Adipocyte (in vitro differentiated cells): ENCODE data around the gene PLD1.
A peak's percentile ranks its signal among the peaks of the same experiment; 100 is the strongest.
"Not testable (repeated sequence)": the region's sequence is repeated elsewhere in the genome, so short reads cannot be mapped to it uniquely, and the experiment has no call there.

Experiments
- DNase-seq: peaks from one replicate; pipeline ENCODE4 v3.0.0-alpha.2; 2015; ENCODE audit warnings: low read depth
- H3K27me3 ChIP-seq: replicated peaks from 2 replicates; pipeline ENCODE4 v1.7.0; 2013; ENCODE audit warnings: mild to moderate bottlenecking, low read length, moderate library complexity; ENCODE audit not compliant: control insufficient read depth, insufficient read depth
- H3K36me3 ChIP-seq: 2 replicates; pipeline ENCODE4 v1.7.0; 2013; ENCODE audit warnings: low read length, mild to moderate bottlenecking, moderate library complexity; ENCODE audit not compliant: control insufficient read depth, insufficient read depth, severe bottlenecking
- H3K4me1 ChIP-seq: 2 replicates; pipeline ENCODE4 v1.7.0; 2013; ENCODE audit warnings: mild to moderate bottlenecking, low read length, moderate library complexity; ENCODE audit not compliant: control insufficient read depth, insufficient read depth
- H3K4me3 ChIP-seq: 2 replicates; pipeline ENCODE4 v1.7.0; 2013; ENCODE audit warnings: mild to moderate bottlenecking, low read length, moderate library complexity
- H3K9ac ChIP-seq: 2 replicates; pipeline ENCODE4 v1.7.0; 2013; ENCODE audit warnings: mild to moderate bottlenecking, low read length, moderate library complexity
- H3K9me3 ChIP-seq: 2 replicates; pipeline ENCODE4 v1.7.0; 2013; ENCODE audit warnings: mild to moderate bottlenecking, low read length, moderate library complexity; ENCODE audit not compliant: control insufficient read depth

PLD1 gene

DNA sequence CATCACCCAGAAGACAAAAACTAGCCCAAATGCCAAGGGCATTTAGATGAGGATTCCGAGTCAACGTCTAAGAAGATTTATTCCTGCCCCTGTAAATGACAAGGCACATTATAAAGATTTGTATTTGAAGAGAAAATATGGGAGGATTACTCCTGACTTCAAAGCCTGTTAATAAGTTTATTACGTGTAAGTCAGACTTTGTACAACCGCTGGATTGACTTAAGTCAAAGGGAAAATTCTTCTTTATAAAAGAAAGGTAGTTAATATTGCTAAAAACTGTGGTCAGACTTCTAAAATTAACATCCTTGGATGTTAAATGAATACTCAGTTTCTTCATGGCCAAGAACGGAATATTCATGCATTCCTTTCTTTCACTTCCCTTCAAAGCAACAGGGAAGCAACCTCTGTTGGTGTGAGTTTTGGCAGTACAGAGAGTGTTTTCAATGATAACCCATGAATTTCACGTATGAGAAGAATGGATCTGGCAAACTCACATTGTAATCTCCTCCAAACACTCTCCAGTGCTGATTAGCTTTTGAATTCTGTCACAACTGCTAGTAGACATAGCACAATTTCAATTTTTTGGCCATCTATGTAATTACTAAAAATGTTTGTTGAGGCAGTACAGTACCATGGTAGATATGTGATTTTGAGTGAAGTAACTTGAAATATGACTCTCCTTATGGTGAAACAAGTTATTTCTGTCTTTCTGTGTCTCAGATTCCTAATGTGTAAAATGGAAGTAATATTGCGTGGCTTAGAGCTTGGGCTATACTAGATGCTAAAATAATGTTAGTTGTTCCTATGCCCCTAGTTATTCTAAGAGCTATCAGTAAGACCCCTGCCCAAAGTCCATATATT lies 62.0 kb downstream of the PLD1 start:
- peak; percentile 75 for DNase-seq
- no peak overlapping the region for H3K9ac ChIP-seq
- H3K4me1 ChIP-seq = peaks cover 28% of the 10 kb centered on the region
- no peaks in the 10 kb centered on the region for H3K9me3 ChIP-seq
- no peak overlapping the region for H3K4me3 ChIP-seq
- H3K27me3 ChIP-seq = no peaks in the 10 kb centered on the region
- H3K36me3 ChIP-seq = no peaks in the 10 kb centered on the region

DNA sequence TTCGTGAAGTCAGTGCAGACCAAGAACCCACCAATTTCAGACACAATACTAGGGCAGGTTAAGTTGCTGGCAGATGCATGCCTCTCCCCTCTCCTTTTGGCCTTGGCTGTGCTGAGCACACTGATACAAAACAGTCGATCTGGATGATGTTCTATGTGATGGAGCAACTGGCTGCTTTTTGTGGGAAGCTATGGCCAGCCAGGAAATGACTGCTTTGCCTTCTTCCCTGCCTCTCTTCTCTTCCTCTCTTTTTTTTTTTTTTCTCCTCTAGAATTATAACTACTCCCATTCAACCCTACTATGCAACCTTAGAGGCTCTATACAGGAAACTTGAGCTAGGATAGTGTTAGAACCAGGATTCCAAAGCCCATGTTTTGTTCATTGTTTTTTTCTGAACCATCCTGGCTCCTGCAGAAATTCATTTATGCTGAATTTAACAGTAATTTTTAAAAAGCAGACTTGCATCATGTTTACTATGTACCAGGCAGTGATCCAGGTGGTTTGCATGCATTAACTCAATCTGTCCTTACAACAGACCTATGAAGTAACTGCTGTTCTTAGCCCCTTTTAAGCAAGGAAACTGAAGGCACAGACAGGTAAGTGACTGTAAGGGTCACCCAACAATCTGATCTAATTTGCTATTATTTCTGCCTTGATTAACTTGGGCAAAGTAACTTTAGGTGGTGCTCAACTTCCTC lies 62.9 kb downstream of the PLD1 start:
- Histone ChIP-seq H3K36me3 (no peaks in the 10 kb centered on the region), H3K27me3 (no peaks in the 10 kb centered on the region), H3K9ac (no peak overlapping the region), H3K9me3 (no peaks in the 10 kb centered on the region), H3K4me1 (peaks cover 24% of the 10 kb centered on the region), H3K4me3 (no peak overlapping the region)
- peak; percentile 55 for DNase-seq

DNA sequence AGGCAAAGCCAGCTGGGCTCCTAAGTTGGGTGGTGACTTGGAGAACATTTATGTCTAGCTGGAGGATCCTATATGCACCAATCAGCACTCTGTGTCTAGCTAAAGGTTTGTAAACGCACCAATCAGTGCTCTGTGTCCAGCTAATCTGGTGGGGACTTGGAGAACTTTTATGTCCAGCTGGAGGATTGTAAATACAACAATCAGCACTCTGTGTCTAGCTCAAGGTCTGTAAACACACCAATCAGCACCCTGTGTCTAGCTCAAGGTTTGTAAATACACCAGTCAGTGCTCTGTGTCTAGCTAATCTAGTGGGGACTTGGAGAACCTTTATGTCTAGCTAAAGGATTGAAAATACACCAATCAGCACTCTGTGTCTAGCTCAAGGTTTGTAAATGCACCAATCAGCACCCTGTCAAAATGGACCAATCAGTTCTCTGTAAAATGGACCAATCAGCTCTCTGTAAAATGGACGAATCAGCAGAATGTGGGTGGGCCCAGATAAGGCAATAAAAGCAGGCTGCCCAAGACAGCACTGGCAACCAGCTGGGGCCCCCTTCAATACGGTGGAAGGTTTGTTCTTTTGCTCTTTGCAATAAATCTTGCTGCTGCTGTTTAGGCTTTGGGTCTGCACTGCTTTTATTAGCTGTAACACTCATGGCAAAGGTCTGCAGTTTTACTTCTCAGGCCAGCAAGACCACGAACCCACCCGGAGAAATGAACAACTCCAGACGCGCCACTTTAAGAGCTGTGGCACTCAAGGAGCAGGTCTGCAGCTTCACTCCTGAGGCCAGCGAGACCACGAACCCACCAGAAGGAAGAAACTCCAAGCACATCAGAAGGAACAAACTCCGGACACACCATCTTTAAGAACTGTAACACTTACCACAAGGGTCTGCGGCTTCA lies 63.7 kb downstream of the PLD1 start:
- H3K9ac ChIP-seq, H3K9me3 ChIP-seq, H3K27me3 ChIP-seq, DNase-seq, H3K4me3 ChIP-seq, H3K36me3 ChIP-seq: not testable (repeated sequence)
- H3K4me1 ChIP-seq = peaks cover 24% of the 10 kb centered on the region

DNA sequence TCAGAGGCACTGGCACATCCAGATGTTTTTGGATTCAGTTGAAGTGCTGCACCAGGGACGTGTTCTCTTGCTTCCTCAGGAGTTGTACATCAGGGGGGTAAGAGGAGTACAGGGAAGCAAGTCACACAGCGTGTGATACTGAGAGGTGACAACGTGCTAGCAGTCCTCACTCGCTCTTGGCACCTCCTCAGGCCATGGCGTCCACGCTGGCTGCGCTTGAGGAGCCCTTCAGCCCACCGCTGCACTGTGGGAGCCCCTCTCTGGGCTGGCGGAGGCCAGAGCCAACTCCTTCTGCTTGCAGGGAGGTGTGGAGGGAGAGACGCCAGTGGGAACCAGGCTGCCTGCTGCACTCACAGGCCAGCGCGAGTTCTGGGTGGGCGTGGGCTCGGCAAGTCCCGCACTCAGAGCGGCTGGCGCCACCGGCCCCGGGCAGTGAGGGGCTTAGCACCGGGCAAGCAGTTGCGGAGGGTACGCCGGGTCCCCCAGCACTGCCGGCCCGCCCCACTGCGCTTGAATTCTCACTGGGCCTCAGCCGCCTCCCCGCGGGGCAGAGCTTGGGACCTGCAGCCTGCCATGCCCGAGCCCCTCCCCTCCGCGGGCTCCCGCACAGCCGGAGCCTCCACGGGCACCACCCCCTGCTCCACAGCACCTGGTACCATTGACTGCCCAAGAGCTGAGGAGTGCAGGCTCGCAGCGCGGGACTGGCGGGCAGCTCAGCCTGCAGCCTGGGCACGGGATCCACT lies 64.5 kb downstream of the PLD1 start:
- no peak for DNase-seq
- Histone ChIP-seq H3K4me1 (peaks cover 24% of the 10 kb centered on the region), H3K9me3 (no peaks in the 10 kb centered on the region), H3K9ac (no peak overlapping the region), H3K4me3 (no peak overlapping the region), H3K36me3 (no peaks in the 10 kb centered on the region), H3K27me3 (no peaks in the 10 kb centered on the region)

DNA sequence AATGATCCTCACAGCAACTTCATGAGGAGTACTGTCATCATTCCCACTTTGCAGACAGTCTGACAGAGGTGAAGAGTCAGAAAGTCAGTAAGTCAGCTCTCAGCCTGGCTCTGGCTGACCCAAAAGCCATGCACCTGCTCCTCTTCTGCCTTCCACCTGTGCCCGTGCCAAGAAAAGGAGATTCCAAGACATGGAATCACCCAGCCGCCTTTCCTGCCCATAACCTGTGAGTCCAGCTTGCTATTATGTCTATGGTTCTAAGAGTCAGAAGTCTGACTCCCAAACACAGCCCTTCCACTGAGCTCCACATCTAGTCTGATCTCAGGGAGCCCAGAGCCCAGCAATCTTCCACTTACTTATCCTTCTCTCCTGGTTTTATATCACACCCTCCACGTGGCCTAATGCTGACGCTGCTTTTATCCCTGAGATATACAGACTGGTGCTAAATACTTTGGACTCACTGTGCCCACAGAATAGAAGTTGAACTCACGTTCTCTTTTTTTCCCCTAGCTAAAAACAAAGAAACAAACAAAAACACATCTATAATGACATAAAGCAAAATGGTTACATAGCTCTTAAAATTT lies 66.0 kb downstream of the PLD1 start:
- no peak for DNase-seq
- H3K4me3 ChIP-seq = no peak overlapping the region
- H3K36me3 ChIP-seq = no peaks in the 10 kb centered on the region
- no peaks in the 10 kb centered on the region for H3K27me3 ChIP-seq
- H3K9ac ChIP-seq = no peak overlapping the region
- peaks cover 24% of the 10 kb centered on the region for H3K4me1 ChIP-seq
- H3K9me3 ChIP-seq = no peaks in the 10 kb centered on the region

DNA sequence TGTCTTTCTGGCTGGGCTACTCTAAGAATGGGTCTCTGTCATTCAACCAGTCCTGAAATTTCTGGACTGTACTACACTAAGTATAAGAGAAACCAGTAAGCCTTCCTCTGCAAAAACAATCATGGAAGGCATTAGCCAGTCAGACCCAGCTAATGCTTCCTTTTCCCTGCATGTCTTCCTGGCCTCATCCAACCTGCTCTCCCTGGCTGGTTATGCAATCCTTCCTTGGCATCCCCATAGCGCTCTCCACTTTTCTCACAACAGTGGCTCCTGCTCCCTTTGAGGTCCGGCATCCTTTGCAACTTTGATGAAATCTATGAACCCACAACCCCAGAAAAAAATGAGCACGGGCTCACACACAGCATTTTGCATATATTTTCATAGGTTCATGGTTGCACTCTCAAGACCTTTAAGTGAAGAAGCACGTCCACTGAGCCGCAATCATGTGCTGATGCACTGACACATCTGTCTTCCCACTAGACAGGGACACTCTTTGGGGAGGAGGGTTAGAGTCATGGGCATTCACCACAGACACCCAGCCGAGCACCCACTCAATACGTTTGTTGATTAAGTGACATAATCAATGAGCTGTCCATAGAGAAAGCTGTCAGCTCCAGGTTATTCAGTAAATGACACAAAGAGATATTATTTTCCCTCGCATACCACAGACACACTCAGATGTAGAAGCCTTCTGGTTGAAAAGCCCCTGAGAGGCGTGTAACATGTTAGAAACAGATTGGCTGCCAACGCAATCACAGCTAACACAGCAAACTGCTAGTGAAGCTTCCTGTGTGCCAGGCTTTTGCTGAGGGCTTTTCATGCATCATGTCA lies 66.7 kb downstream of the PLD1 start:
- H3K4me3 ChIP-seq = no peak overlapping the region
- H3K9ac ChIP-seq = no peak overlapping the region
- peaks cover 18% of the 10 kb centered on the region for H3K4me1 ChIP-seq
- no peaks in the 10 kb centered on the region for H3K36me3 ChIP-seq
- no peak for DNase-seq
- no peaks in the 10 kb centered on the region for H3K27me3 ChIP-seq
- no peaks in the 10 kb centered on the region for H3K9me3 ChIP-seq

DNA sequence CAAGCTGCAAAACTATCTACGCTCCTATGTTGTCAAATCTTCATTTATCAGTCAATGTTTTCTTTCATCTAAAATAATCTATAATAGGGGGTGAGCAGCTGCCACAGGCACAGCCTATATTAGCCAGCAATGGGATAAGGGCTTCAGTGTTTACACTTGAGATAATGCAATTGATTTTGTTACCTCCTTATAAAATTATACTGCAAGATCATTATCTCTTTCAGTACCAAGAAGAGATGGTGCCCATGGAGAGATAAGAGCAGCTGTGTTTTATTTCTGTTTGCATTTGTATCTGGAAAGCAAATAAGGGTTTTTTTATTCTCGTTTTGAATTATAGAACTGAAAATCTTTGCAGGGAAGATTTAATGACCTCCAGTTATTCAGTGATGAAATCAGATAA lies 68.9 kb downstream of the PLD1 start:
- Histone ChIP-seq H3K4me3 (no peak overlapping the region), H3K4me1 (no peaks in the 10 kb centered on the region), H3K27me3 (no peaks in the 10 kb centered on the region), H3K9me3 (no peaks in the 10 kb centered on the region), H3K9ac (no peak overlapping the region), H3K36me3 (no peaks in the 10 kb centered on the region)
- no peak for DNase-seq

DNA sequence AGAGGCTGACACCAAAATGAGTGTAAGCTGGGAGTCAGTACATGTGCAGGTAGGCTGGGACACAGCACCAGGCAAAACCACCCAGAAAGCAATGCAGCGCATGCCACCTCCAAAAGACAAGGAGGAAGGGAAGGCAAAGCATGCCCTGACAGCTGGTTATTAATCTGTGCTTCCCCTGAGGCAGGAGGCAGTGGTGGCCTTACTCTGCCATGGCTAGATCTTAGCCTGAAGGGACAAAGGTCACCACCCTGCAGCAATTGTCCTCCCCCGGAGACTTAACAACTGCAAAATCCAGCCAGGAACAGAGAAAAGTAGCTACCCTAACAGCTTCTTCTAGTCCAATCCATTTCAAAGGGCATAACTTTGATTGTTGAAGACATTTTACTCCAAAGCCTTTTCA lies 73.7 kb downstream of the PLD1 start:
- Histone ChIP-seq H3K4me3 (no peak overlapping the region), H3K36me3 (no peaks in the 10 kb centered on the region), H3K9me3 (no peaks in the 10 kb centered on the region), H3K27me3 (no peaks in the 10 kb centered on the region), H3K4me1 (no peaks in the 10 kb centered on the region), H3K9ac (no peak overlapping the region)
- DNase-seq = no peak

DNA sequence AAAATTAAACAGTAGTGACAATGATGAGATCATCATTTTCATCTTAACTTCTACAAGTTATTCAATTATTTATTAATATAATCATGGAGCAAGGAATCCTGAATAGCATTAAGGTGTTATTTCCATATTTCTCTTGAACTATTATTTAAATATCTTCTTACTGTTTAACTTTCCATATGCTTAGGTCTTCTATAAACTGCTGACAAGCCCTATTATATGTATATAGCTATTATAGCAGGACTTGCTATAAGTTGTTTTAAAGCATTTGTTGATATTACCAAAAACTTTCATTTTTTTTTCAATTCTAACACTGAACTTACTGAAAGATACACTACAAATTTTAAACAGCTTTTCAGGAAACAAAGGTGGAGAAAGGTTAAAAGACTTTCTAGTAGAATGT lies 76.7 kb downstream of the PLD1 start:
- H3K27me3 ChIP-seq = no peaks in the 10 kb centered on the region
- H3K4me1 ChIP-seq = peaks cover 1% of the 10 kb centered on the region
- H3K36me3 ChIP-seq = no peaks in the 10 kb centered on the region
- no peak overlapping the region for H3K4me3 ChIP-seq
- H3K9ac ChIP-seq = no peak overlapping the region
- DNase-seq = no peak
- no peaks in the 10 kb centered on the region for H3K9me3 ChIP-seq

DNA sequence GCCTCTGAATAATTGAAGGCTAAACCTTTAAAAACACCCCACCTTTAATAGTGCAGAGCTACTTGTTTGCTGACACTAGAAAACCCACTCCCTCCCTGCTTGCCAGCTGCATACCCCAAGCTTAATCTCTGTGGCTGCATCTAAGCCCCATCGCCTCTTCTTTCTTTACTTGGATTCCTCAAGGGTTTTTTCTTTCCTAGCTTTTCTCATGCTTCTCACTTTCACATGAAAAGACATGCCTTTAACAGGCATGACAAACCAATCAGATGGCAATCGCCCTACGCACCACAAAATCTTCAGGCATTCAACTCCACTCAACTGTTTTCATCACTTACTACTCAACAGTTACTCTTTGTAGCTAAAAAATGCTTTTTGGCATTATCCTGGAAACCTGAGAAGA lies 77.5 kb downstream of the PLD1 start:
- Histone ChIP-seq H3K36me3 (no peaks in the 10 kb centered on the region), H3K9ac (no peak overlapping the region), H3K9me3 (no peaks in the 10 kb centered on the region), H3K27me3 (no peaks in the 10 kb centered on the region), H3K4me3 (no peak overlapping the region), H3K4me1 (peaks cover 4% of the 10 kb centered on the region)
- no peak for DNase-seq
